H1 (cell line): ENCODE results near the gene TBC1D22A. TPM values are rescaled to one million over a fixed set of nuclear protein-coding genes. Genes with fewer than 3 reads are reported as not detected.

Source experiments
- CTCF ChIA-PET: fragments of 300-600 bp; sonication (Branson Sonifier 250); formaldehyde crosslinking; loops from one replicate; lab custom pipeline; 2021; ENCODE audit not compliant: partially characterized antibody; lab: Charles Lee
- POLR2A ChIA-PET: fragments of 300-600 bp; sonication (Branson Sonifier 250); formaldehyde crosslinking; loops from one replicate; lab custom pipeline; 2021; ENCODE audit warnings: inconsistent platforms; ENCODE audit not compliant: partially characterized antibody; lab: Charles Lee
- DNase-seq, 2 experiments: peaks; one replicate each; pipeline versions ENCODE4 v3.0.0 to v3.0.0-alpha.2; 2010 to 2022; ENCODE audit warnings: low spot score in 2 of 2, low read depth in 1 of 2, mixed read lengths in 1 of 2
- FAIRE-seq: peaks from 2 replicates; lab custom pipeline; 2011; peaks lifted over from hg19 to GRCh38; lab: Jason Lieb, UNC
- H2AFZ ChIP-seq: 2 replicates; pipeline ENCODE4 v1.8.1; 2012; ENCODE audit warnings: low read length, inconsistent platforms
- H2AK5ac ChIP-seq: 2 replicates; pipeline ENCODE4 v1.6.1; 2013; ENCODE audit warnings: low read depth, low read length
- H2BK120ac ChIP-seq: replicated peaks from 2 replicates; pipeline ENCODE3; 2013; ENCODE audit warnings: low read depth, low read length, inconsistent platforms
- H2BK12ac ChIP-seq: 2 replicates; pipeline ENCODE4 v1.6.1; 2013; ENCODE audit warnings: low read depth, low read length
- H2BK15ac ChIP-seq: 2 replicates; pipeline ENCODE4 v1.6.1; 2013; ENCODE audit warnings: low read length
- H2BK20ac ChIP-seq: 2 replicates; pipeline ENCODE4 v1.6.1; 2013; ENCODE audit warnings: low read length
- H2BK5ac ChIP-seq: 2 replicates; pipeline ENCODE4 v1.6.1; 2013; ENCODE audit warnings: low read depth, low read length
- H3K14ac ChIP-seq: 2 replicates; pipeline ENCODE4 v1.6.1; 2013; ENCODE audit warnings: inconsistent platforms; ENCODE audit not compliant: insufficient read length
- H3K18ac ChIP-seq: 2 replicates; pipeline ENCODE4 v1.6.1; 2013; ENCODE audit warnings: low read length; ENCODE audit errors: extremely low read depth
- H3K23ac ChIP-seq: 2 replicates; pipeline ENCODE4 v1.6.1; 2013; ENCODE audit warnings: inconsistent platforms; ENCODE audit not compliant: insufficient read length
- H3K23me2 ChIP-seq: 2 replicates; pipeline ENCODE4 v1.6.1; 2013; ENCODE audit warnings: low read depth, low read length
- H3K27ac ChIP-seq: 2 replicates; pipeline ENCODE4 v1.6.1; 2011; ENCODE audit warnings: low read depth, low read length, inconsistent platforms
- H3K27me3 ChIP-seq, 4 experiments: replicated peaks in 1 of 4; 1 replicate in 1 of 4; 2 replicates in 3 of 4; pipeline versions ENCODE4 v1.6.1 to v1.8.1; 2011 to 2013; ENCODE audit warnings: low read length in 3 of 4, mild to moderate bottlenecking in 3 of 4, inconsistent platforms in 2 of 4, mixed read lengths in 2 of 4, moderate library complexity in 1 of 4; ENCODE audit not compliant: control insufficient read depth in 3 of 4, insufficient read depth in 3 of 4; ENCODE audit errors: extremely low read depth in 1 of 4
- H3K36me3 ChIP-seq, 4 experiments: 2 replicates each; pipeline versions ENCODE4 v1.6.1 to v1.8.1; 2011 to 2013; ENCODE audit warnings: mild to moderate bottlenecking in 4 of 4, low read length in 3 of 4, moderate library complexity in 2 of 4, control low read depth in 1 of 4, inconsistent platforms in 1 of 4; ENCODE audit not compliant: insufficient read depth in 4 of 4, control insufficient read depth in 2 of 4
- H3K4ac ChIP-seq: replicated peaks from 2 replicates; pipeline ENCODE3; 2013; ENCODE audit warnings: low read length, low read depth, mixed read lengths, inconsistent platforms; ENCODE audit not compliant: insufficient read length
- H3K4me1 ChIP-seq, 4 experiments: replicated peaks in 1 of 4; 1 replicate in 1 of 4; 2 replicates in 3 of 4; pipeline versions ENCODE4 v1.6.1 to v1.8.1; 2011 to 2013; ENCODE audit warnings: low read length in 3 of 4, inconsistent platforms in 2 of 4, mixed read lengths in 1 of 4; ENCODE audit not compliant: insufficient read depth in 4 of 4, control insufficient read depth in 3 of 4
- H3K4me2 ChIP-seq, 2 experiments: 2 replicates each; pipeline versions ENCODE4 v1.6.1 to v1.8.1; 2011 to 2013; ENCODE audit warnings: low read depth in 2 of 2, low read length in 2 of 2, control low read depth in 1 of 2, inconsistent platforms in 1 of 2, mild to moderate bottlenecking in 1 of 2; ENCODE audit not compliant: insufficient read depth in 1 of 2
- H3K4me3 ChIP-seq, 4 experiments: fragments of 200-600, 300-600 bp in 1 of 4; sonication (generic), shearing (Covaris generic), sonication (Bioruptor Twin) in 1 of 4; 2 replicates each; pipeline versions ENCODE4 v1.5.1 to v1.8.1; 2011 to 2016; ENCODE audit warnings: low read length in 4 of 4, low read depth in 3 of 4, control low read depth in 2 of 4, inconsistent platforms in 2 of 4, mild to moderate bottlenecking in 2 of 4, mixed read lengths in 1 of 4, moderate library complexity in 1 of 4; ENCODE audit not compliant: insufficient read depth in 2 of 4; ENCODE audit errors: extremely low read depth in 1 of 4
- H3K56ac ChIP-seq: replicated peaks from 2 replicates; pipeline ENCODE3; 2013; ENCODE audit warnings: low read depth, mild to moderate bottlenecking, mixed read lengths, low read length, inconsistent platforms; ENCODE audit not compliant: insufficient read length
- H3K79me1 ChIP-seq: 2 replicates; pipeline ENCODE4 v1.6.1; 2013; ENCODE audit warnings: low read depth, low read length, control low read depth
- H3K79me2 ChIP-seq, 2 experiments: 2 replicates each; pipeline versions ENCODE4 v1.6.1 to v1.8.1; 2012 to 2013; ENCODE audit warnings: low read length in 2 of 2, mild to moderate bottlenecking in 2 of 2, inconsistent platforms in 1 of 2; ENCODE audit not compliant: insufficient read depth in 2 of 2, control insufficient read depth in 1 of 2
- H3K9ac ChIP-seq, 4 experiments: replicated peaks in 1 of 4; 1 replicate in 1 of 4; 2 replicates in 3 of 4; pipeline versions ENCODE4 v1.6.1 to v1.8.1; 2011 to 2013; ENCODE audit warnings: low read depth in 3 of 4, low read length in 3 of 4, control low read depth in 2 of 4, mild to moderate bottlenecking in 2 of 4, moderate library complexity in 2 of 4, inconsistent platforms in 1 of 4; ENCODE audit errors: extremely low read depth in 1 of 4
- H3K9me3 ChIP-seq, 2 experiments: 2 replicates each; pipeline versions ENCODE4 v1.6.1 to v1.8.1; 2012 to 2013; ENCODE audit warnings: mild to moderate bottlenecking in 2 of 2, moderate library complexity in 2 of 2, control low read depth in 1 of 2, inconsistent platforms in 1 of 2, low read depth in 1 of 2, low read length in 1 of 2, mixed read lengths in 1 of 2; ENCODE audit not compliant: insufficient read depth in 2 of 2
- H4K20me1 ChIP-seq, 2 experiments: replicated peaks in 1 of 2; 2 replicates each; pipeline versions ENCODE3 to v1.8.1; 2011 to 2013; ENCODE audit warnings: inconsistent platforms in 2 of 2, low read length in 2 of 2, mild to moderate bottlenecking in 1 of 2; ENCODE audit not compliant: insufficient read depth in 2 of 2, control insufficient read depth in 1 of 2
- H4K5ac ChIP-seq: 2 replicates; pipeline ENCODE4 v1.6.1; 2013; ENCODE audit warnings: low read length, low read depth, mixed read lengths, inconsistent platforms; ENCODE audit not compliant: insufficient read length
- H4K8ac ChIP-seq: 2 replicates; pipeline ENCODE4 v1.8.0; 2013; ENCODE audit warnings: mild to moderate bottlenecking, moderate library complexity, low read length, inconsistent platforms; ENCODE audit not compliant: insufficient read depth; ENCODE audit errors: extremely low read depth
- H4K91ac ChIP-seq: replicated peaks from 2 replicates; pipeline ENCODE3; 2013; ENCODE audit warnings: low read length, mixed read lengths, inconsistent platforms; ENCODE audit not compliant: insufficient read length
- ATF2 ChIP-seq: IDR thresholded peaks from 2 replicates; pipeline ENCODE4 v1.6.1; 2012; ENCODE audit warnings: low read length, inconsistent platforms
- ATF3 ChIP-seq: IDR thresholded peaks from 2 replicates; pipeline ENCODE4 v1.6.1; 2011; ENCODE audit warnings: low read depth, mild to moderate bottlenecking, low read length; ENCODE audit not compliant: insufficient read depth
- BACH1 ChIP-seq: IDR thresholded peaks from 2 replicates; pipeline ENCODE4 v1.6.1; 2012; ENCODE audit warnings: low read length, improper control_type of control experiment
- CBX8 ChIP-seq: fragments of 300-800, 300-1000 bp; sonication (generic); IDR thresholded peaks from 2 replicates; pipeline ENCODE4 v1.7.1; 2016; ENCODE audit warnings: low read depth, low read length, borderline replicate concordance
- KDM5A ChIP-seq: fragments of 200-600 bp; IDR thresholded peaks from 2 replicates; pipeline ENCODE4 v1.7.1; 2012; ENCODE audit warnings: mild to moderate bottlenecking, low read length, inconsistent platforms, mixed read lengths
- NANOG ChIP-seq: IDR thresholded peaks from 2 replicates; pipeline ENCODE4 v1.6.1; 2011; ENCODE audit warnings: low read length, low read depth, mild to moderate bottlenecking, inconsistent platforms; ENCODE audit not compliant: insufficient read depth, poor library complexity, severe bottlenecking
- PHF8 ChIP-seq: fragments of 200-600 bp; sonication (generic); conservative IDR thresholded peaks from 2 replicates; pipeline ENCODE4 v1.7.1; 2012; ENCODE audit warnings: low read depth, mild to moderate bottlenecking, inconsistent platforms, low read length, moderate library complexity
- RFX5 ChIP-seq: IDR thresholded peaks from 2 replicates; pipeline ENCODE4 v1.6.1; 2011; ENCODE audit warnings: low read depth, low read length, improper control_type of control experiment, borderline replicate concordance
- RNF2 ChIP-seq: fragments of 200-900, 300-1000 bp; sonication (generic); IDR thresholded peaks from 2 replicates; pipeline ENCODE4 v1.7.1; 2016; ENCODE audit warnings: borderline replicate concordance, low read depth, mild to moderate bottlenecking, antibody characterized with exemption, low read length; ENCODE audit not compliant: poor library complexity, severe bottlenecking; ENCODE audit errors: missing control alignments
- TEAD4 ChIP-seq: IDR thresholded peaks from 2 replicates; pipeline ENCODE4 v1.6.1; 2012; ENCODE audit warnings: low read depth, low read length, inconsistent platforms, mixed read lengths
- ZNF274 ChIP-seq: IDR thresholded peaks from 2 replicates; pipeline ENCODE4 v1.7.0; 2012; ENCODE audit warnings: low read length, borderline replicate concordance; ENCODE audit errors: extremely low read depth
- WGBS, 2 experiments: shearing (Covaris generic) in 1 of 2; methylation state at CpG; one replicate each; pipeline versions ENCODE4 v1.1.6 to v1.1.7; 2013 to 2015; ENCODE audit warnings: low lambda C conversion rate in 2 of 2, mixed read lengths in 2 of 2, inconsistent platforms in 1 of 2, low coverage in 1 of 2, missing lambda C conversion rate in 1 of 2; ENCODE audit not compliant: insufficient replicate concordance in 2 of 2, insufficient coverage in 1 of 2, insufficient read length in 1 of 2; ENCODE audit errors: extremely low coverage in 1 of 2, missing lambda C conversion rate in 1 of 2; 5-methylcytosine and 5-hydroxymethylcytosine counted together
- polyA plus RNA-seq, 7 experiments: library from polyadenylated mRNA; depleted of rRNA in 3 of 7; stranded (reverse) in 5 of 7; unstranded in 2 of 7; fragments of >200 nt in 5 of 7; fragments of 200-250 nt in 2 of 7; gene quantifications; 1 replicate in 5 of 7; 2 replicates in 1 of 7; 4 replicates in 1 of 7; pipeline versions ENCODE4 v1.2.1 to v1.2.3, GENCODE V29; 2011 to 2013; ENCODE audit warnings: missing spikeins in 2 of 7, mixed read lengths in 2 of 7
- total RNA-seq: library from RNA; stranded (reverse); fragmentation: NEBNext Ultra II Directional; extraction: Animal tissue kit (Norgen Biotek cat#: 25700); gene quantifications from 2 replicates; pipeline ENCODE4 v1.2.1, GENCODE V29; 2021

Gene TBC1D22A
- total and polyA plus RNA-seq, 2 of the 8 experiments (the other 6 are each of a cell fraction or from before 2014, with no cell fraction given), result 11.9 to 18.4 TPM

GRCh38 chr22:46937185-46937584 is 174.7 kb downstream of the TBC1D22A start:
- H3K18ac ChIP-seq, result no peak overlapping the region
- H3K56ac ChIP-seq, result no peak overlapping the region
- H2BK12ac ChIP-seq, result no peak overlapping the region
- no peak overlapping the region for H2BK15ac ChIP-seq
- no peak overlapping the region for H3K4ac ChIP-seq
- H3K4me2 ChIP-seq, result no peak overlapping the region
- ChIA-PET CTCF (interaction anchor here (1.0 to 1.9 kb wide), 3 partner anchors 55 to 110 kb away, joined by 3 to 5 read pairs (median 4); no protein-coding TSS in a partner anchor), POLR2A (no interaction called here)
- H3K9ac ChIP-seq, result no peak overlapping the region
- H4K5ac ChIP-seq, result no peak overlapping the region
- no peaks in the 10 kb centered on the region for H3K79me1 ChIP-seq
- no peak overlapping the region for H2BK5ac ChIP-seq
- H3K9me3 ChIP-seq, result no peaks in the 10 kb centered on the region
- 91% methylated on average over 8 of the region's 8 CpGs; no CpG with 5 or more reads in 1 of the 2 experiments for WGBS, 2 experiments
- H3K4me1 ChIP-seq, result peaks cover 0 to 3% (median 0%) of the 10 kb centered on the region in 4 experiments; a peak in 1 of 7 replicates
- no peaks in the 10 kb centered on the region for H3K27me3 ChIP-seq
- H3K23ac ChIP-seq, result peak overlapping the region; percentile 70
- H3K23me2 ChIP-seq, result no peaks in the 10 kb centered on the region
- H2AK5ac ChIP-seq, result no peak overlapping the region
- no peak overlapping the region for H2BK120ac ChIP-seq
- H4K20me1 ChIP-seq, result peaks cover 0 to 3% of the 10 kb centered on the region in 2 experiments
- H3K4me3 ChIP-seq, result no peak overlapping the region
- H4K91ac ChIP-seq, result no peak overlapping the region
- H2AFZ ChIP-seq, result no peak overlapping the region
- H4K8ac ChIP-seq, result no peak overlapping the region
- FAIRE-seq, result no peak
- H3K14ac ChIP-seq, result no peak overlapping the region
- H3K36me3 ChIP-seq, result no peaks in the 10 kb centered on the region
- no peak overlapping the region for H3K27ac ChIP-seq
- H3K79me2 ChIP-seq, result no peaks in the 10 kb centered on the region; a peak in 1 of 4 replicates
- no peak for DNase-seq
- H2BK20ac ChIP-seq, result no peak overlapping the region
- no peak for TF ChIP-seq RFX5
- TF ChIP-seq KDM5A, result no peak
- no peak for TF ChIP-seq PHF8
- no peak for TF ChIP-seq ATF3
- TF ChIP-seq ATF2, result no peak
- no peak for TF ChIP-seq TEAD4
- no peak for TF ChIP-seq NANOG
- TF ChIP-seq RNF2, result no peak
- no peak for TF ChIP-seq BACH1
- no peak for TF ChIP-seq CBX8
- TF ChIP-seq ZNF274, result no peak
